ENCODE data around the gene HSPG2.

The HSPG2 gene

DNA sequence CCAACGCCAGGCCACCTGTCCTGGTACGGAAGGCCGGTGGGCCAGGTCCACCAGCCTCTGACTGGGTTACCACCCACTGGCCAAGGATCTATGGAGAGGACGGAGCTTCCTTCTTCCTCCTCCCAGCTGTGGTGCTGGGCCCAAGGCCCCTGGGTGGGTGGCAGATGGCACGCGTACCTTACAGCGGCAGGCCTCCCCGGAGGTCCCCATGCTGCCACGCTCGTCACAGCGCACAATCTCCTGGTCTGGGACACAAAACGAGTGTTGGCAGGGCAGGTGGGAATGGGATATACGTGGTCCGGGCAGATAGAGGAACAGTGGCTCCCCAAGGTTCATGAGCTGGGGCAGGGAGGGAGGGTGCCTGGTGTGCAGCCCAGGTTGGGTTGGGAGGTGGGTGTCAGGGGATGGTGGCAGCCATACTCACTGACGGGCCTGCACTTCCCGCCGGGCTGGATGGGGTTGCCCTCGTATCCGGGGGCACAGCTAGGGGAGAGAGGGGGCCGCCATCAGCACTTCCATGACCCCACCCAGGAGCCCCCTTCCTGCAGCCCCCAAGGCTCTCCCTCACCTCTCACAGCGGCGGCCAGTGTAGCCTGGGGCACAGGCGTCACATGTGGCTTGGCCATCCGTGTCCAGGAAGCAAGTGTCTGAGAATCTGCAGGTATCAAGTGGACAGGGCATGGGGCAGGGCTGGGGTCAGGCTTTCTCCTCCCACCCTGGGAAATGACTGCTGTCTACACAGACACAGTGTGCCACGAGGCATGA, 58.9 kb downstream of the HSPG2 start:
- DNase-seq, result no peak

DNA sequence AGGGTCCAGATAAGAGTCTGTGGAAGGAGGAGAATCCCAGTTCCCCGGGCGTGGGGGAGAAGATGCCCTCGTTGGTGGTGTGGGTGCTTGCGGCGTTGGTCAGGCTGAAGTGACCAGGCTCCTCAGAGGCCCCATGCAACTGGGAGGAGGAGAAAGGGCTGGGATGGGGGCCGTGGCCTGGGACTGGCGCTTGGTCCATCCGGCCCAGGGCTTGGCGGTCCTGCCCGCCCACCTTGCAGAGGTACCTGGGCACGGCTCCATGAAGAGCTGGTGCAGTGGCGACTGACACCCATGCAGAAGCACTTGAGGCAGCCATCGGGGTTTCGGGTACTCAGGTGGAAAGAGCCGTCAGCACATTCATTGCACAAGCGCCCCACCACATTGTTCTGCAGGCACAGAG, 60.8 kb downstream of the HSPG2 start:
- no peak for DNase-seq

DNA sequence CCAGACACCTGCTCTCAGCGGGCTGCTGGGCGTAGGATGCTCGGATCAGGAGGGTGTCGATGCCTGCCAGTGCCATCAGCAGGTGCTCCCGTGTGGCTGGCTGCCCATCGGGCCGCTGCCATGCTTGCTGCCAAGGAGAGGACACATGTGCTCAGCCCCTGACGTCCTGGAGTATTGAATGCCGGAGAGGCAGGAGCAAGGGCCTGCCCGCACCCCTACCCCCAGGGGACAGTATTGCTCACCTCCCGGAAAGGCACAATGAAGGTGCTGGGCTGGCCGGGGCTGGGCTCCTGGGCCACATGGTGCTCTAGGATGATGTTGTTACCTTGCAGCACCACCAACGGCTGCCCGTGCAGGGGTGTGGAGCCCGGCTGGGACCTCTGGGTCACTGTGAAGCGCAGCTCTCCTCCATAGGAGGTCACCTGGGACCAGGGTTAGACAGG, 61.5 kb downstream of the HSPG2 start:
- no peak for DNase-seq

DNA sequence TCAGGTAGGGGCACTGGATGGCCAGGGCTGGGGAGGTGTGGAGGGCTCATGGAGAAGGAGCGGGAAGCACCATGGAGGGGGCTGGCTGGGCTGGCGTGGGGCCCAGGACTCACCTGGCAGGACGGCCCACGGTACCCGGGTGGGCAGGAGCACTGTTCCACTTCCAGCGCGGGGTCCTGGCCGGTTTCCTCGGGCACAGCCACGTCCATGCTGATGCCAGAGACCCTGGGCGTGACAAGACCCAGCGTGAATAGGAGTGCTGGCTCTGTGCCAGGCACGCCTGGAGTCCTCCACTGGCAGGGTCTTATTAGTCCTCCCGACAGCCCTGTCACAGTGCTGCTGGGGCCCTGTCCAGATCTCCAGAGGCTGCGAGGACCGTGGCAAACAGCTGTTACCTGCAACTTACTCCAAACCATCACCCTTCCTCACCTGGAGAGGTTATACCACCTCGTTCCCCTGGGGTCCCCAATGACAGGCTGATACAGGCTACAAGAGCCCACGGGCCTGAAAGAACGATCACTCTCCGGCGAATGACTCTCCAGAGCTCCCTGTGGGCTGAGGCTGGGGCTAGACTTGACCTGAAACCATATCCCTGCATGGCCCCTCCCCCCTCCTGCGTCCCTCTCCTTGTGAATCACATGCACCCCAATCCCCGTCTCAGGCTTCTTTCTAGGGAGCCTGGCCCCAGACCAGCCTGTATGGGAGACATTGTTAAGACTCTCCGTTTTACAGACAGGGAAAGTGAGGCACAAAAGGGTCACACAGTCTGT, 62.1 kb downstream of the HSPG2 start:
- peak; percentile 26 for DNase-seq

DNA sequence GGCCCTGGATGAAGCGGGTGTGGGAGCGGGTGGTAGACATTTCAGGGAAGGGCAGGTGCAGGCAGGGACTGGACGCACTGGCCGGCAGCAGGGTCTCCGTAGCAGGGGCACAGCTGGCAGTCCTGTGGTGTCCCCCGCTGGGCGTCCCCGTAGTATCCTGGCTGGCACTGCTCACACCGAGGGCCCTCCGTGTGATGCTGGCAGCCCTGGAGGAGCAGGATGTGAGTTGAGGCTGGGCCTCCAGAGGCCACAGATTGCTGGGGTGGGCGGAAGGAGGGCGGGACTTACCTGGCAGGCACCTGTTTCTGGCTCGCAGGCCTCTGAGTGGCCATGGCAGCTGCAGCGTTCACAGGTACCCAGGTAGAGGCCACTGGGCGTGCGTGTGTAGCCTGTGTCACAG, 62.8 kb downstream of the HSPG2 start:
- no peak for DNase-seq

DNA sequence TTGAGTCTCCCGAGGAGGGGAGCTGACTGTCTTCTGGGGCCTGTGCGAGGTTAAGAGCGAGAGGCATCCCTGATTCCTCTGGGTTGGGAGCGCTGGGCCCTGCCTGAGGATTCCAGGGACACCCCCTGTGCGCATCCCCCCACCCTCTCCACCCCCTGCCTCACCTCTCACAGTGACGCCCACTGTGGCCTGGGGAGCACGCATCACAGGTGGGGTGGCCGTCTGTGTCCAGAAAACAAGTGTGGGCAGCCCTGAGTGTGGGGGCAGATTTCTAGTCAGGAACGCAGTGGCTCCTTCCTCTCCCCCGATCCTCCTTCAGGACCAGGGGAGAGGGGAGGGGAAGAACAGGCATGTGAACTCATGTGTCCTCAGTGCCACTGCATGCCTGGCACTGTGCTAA, 63.3 kb downstream of the HSPG2 start:
- DNase-seq, result no peak

DNA sequence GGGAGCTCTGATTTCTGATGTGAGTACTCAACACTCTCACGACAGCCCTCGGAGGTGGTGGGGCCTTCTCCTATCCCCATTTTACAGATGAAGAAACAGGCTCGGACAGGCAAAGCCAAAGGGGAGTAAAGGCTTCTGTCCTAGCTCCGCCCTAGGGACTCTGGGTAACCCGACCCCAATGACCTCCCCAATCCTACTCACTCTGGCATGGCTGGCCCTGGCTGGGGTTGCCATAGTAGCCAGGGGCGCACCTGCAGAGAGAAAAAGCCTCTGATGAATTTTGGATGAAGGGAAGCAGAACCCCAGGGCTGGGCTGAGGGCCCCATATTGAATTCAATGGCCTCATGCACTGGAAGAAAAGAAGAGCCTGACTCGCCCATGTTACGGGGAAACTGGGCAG, 63.9 kb downstream of the HSPG2 start:
- no peak for DNase-seq

DNA sequence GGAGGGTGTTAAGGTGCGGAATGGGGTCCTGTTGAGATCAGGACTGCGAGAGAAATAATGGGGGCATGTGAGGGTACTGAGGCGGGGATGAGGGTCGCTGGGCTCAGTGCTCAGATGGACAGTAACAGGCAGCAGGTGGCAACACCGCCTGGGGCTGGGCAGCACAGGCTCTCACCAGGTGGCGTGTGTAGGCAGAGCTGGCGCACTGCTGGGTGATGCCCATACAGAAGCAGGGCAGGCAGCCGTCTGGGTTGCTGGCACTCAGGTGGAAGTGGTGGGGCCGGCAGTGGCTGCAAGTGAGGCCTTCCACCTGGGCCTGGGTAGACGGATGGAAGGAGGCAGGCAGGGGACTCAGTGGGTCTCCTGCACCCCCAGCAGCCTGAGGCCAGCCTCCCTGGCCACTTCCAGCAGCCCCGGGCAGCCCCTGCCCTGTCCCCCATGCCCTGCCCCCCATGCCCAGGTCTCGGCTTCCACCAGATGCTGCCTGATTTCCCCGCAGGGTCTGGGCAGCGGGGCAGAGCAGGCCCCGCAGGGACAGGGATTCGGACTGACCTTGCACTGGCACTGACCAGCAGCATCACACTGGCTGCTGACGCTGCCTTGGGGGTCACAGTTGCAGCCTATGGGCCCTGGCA, 64.5 kb downstream of the HSPG2 start:
- no peak for DNase-seq

DNA sequence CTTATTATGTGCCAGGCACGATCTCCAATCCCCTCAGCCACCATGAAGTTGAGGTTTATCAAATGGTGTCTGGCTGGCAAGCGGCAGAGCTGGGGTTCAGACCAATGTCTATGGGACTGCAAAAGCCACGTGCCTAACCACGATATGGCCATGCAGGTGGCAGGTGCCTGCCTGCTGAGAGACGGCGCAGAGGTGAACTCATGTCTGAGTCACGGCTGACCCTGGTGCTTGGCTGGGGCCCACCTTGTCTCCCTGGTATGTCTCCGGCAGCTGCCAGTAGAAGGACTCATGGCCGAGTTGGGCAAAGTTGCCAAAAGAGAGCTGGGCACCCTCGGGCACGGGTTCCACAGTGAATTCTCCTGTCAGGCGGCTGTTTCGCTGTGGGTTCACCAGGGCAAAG, 65.2 kb downstream of the HSPG2 start:
- DNase-seq, result no peak

DNA sequence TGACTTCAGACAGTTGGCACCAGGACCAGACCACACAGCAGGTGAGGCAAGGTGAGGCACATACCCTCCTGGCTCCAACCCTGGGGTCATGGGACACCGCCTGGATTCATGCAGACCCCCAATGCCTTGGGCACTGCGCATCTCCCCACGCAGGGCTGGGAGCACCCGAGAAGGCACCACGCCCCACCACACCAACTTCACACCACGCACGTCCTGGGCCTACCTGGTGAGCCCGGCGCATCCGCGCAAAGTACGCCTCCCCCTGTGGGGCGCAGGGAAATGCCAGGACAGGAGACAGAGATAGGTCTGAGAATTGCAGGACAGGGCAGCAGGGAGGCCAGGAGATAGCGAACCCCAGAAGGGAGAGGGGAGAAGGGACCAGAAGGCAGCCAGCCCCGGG, 66.5 kb downstream of the HSPG2 start:
- no peak for DNase-seq

DNA sequence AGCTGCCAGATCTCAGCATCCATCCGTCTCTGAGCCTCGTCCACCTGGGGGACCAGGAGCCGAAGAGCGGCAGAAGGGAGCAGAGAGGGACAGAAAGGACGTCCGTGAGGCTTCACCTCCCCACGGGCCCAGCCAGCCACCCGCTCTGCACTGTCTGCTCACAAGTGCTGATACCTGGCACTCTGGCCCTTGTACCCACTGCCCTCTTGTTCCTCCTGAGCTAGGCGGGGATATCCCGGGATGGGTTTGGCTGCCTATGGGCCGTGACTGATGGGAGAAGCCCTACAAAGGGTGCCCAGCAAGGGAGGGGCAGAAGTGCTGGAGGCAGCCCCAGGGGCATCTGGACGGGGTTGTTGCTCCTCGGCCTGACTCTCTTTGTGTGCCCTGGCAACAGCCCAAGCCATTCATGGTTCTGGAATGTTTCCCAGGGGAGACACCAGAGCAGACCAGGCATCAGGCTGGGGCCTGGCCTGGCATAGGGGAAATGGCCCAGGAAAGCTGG, 67.4 kb downstream of the HSPG2 start:
- DNase-seq, result no peak

DNA sequence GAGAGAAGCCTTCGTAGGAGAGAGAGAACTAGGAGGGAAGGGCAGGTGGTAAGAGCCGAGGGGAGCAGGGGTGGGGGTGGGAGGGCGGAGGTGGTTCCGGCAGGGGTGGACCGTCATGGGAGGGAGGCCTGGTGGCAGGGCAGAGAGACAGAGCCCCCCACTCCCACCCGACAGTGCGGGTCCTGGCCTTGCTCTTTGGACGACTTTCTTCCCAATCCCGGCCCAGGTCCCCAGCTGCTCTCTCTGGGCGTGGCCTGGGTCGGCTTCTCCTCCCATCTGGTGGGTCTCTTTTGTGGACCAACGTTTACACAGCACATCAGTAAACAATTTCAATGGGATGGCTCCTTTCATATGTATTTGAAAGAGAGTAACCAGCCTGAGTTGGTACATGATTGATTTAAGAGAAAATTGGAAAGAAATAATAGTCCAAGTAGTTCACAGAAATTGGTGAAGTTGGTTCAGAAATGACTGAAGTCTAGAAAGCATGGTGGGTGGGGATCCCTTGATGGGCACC, 68.1 kb downstream of the HSPG2 start:
- DNase-seq, result no peak

DNA sequence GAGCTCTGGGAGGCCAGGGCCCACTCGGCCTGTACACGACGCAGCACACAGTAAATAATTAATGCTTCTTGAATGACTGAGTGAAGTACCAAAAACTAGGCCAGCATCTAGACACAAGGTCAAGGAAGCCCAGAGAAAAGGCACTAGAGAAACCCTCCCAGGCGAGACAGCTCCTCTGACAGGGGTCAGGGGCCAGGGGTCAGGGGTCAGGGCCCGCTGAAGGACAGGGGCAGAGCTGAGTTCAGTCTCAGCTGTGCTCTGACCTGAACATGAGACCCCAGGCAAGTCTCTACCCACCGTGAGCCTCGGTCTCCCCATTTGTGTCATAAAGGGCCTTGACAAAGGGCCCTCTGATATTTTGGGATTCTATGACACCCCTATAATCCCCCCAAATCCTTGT, 68.6 kb downstream of the HSPG2 start:
- no peak for DNase-seq

DNA sequence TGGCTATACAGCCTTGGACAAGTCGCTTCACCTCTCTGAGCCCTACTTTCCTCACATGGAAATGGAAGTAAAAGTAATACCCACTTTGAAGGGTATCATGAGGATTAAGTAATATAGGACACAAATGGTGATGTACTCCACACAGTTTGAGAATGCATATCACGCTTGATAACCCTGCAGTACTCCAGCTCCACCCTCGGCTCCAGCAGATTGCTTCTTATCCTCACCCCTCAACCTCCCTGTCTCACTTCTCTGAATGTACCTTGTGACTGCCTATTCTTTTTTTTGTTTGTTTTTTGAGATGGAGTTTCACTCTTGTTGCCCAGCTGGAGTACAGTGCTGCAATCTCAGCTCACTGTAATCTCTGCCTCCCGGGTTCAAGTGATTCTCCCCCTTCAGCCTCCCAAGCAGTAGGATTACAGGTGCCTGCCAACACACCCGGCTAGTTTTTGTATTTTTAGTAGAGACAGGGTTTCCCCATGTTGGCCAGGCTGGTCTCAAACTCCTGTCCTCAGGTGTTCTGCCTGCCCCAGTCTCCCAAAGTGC, 69.6 kb downstream of the HSPG2 start:
- no peak for DNase-seq

DNA sequence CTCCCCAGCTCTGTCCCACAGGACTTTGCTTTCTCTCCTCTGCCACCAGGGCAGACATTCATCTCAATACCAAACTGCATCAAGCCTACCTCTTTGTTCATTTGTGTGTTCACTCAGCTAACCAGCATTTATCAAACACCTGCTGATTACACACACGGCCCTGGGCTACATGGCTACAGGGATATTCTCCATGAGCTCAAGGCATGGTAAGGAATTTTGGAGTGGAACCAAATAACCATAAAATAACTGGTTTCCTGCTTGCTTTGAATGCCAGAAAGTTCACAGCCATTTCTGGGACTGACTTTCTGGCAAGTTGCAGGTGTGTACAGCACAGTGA, 70.4 kb downstream of the HSPG2 start:
- no peak for DNase-seq

DNA sequence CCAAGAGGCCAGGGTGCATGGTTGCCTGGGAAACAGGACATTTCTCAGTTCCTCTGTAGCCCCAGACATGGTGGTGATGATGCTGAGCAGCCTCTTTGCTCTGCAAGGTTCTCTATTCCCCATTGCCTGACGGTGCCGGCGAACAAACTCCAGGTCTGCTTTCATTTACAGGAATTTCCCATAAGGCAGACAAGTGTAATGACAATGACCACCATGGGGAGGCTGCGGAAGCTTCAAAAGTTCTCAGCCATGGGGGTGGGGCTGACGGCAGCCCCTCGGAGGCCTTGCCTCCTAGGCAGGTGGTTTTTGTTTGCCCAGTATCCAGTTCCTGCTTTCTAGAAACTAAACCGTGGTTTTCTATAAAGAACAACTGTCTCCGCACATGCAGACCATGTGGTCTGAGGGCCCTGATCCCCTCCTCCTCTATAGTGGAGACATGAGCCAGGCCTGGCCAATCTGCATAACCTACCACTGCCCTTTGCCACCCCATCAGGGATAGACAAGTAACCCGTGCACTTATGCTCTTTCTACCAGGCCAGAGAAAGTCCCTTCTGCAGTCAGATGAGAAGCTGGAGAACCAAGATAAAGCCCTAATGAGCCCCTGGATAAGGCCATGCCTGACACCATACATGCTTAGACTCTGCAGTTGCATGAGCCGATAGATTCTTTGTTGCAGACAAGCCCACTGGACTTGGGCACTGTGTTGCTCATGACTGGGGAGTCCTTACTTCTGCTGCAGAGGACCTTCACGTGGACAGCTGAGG, 71.0 kb downstream of the HSPG2 start:
- peak; percentile 31 for DNase-seq

DNA sequence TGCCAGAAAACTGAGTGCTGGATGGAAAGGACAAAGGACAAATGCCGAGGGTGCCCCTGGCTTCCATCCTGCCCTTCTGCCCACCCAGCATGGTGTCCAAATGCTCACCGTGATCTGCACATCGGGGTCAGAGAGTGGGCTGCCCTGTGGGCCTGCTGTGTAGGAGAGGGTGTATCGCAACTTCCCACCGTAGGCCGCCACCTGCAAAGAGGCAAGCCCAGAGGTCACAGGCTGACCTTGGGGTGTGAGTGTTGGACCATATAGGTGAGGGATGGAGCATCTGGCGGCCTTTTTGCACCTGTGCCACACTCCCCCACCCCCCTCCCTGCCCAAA, 71.5 kb downstream of the HSPG2 start:
- DNase-seq, result no peak

DNA sequence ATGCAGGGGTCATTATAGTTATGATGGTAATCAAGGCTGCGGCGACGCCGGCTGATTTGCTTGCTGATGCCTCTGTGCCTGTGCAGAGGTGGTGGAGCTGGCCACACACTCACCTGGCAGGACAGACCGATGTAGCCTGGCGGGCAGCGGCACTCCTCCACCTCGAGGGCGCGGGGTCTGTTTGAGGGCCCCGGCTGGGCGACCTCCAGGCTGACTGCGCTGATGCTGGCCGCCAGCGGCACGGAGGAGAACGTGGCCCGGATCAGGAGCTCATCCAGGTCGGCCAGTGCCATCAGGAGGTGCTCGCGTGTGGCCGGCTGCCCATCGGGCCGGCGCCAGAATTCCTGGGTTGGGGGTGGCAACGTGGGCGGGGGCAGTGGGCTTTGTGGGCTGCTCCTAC, 72.4 kb downstream of the HSPG2 start:
- no peak for DNase-seq

DNA sequence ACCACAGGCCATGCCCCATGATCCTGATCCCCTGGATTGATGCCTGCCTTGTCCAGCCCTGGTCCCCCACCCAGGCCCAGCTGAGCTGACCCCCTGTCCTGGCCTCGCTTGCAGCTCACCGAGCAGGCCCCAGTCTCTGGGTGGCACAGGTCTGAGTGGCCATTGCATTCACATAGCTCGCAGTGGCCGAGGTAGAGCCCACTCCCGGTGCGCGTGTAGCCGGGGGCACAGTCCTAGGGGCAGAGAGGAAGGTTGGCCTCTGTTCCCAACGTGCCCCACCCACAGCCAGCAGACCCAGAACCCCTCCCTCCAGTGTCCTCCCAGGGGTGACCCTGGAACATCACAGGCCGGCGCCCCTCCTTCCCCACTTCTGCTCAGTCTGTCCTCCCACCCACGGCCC, 73.1 kb downstream of the HSPG2 start:
- no peak for DNase-seq

DNA sequence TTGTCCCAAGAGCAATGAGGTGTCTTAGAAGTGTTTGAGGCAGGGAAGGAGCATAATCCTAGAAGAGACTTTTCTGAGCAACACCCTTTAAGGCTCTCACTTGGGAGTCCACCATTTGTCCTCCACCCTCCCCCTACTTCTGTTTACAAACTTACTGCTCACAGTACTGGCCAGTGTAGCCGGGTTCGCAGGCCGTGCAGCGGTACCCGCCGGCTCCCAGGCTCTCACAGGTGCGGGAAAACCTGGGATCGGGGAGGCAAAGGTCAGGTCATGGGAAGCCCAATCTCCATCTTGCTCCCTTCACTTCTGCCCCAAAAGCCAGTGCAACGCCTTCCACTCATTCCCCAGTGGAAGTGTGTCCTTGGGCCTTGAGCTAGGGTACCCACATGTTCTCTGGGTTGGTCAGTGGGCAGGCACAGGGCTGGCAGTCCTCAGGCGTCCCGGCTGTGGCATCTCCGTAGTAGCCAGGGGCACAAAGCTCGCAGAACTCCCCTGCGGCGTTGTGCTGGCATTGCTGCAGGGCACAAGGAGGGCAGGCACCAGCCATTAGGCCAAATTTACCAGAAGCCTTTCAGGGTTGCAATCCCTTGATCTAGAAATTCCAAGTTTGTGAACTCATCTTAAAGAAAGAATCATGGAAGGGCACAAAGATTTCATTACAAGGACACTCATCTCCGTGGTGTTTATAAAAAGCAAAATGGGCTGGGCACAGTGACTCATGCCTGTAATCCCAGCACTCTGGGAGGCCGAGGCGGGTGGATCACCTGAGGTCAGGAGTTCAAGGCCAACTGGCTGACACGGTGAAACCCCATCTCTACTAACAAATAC, 75.3 kb downstream of the HSPG2 start:
- DNase-seq, result no peak

DNA sequence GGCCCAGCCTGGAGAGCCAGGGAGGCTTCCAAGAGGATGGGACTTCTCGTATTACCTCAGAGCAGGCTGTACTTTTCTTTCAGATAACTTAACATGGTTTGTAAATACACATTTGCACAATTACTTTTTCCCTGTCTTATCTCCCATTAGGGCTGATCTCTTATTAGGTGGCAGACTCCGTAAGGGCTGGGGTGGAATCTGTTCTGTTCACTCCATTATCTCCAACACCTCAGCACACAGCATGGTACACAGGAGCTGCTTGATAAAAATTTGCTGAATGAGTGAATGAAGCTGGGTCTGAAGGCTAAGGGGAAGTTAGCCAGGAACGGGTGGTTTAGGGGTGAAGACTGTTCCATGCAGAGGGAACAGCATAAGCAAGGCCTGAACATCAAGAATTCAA, 76.1 kb downstream of the HSPG2 start:
- no peak for DNase-seq

DNA sequence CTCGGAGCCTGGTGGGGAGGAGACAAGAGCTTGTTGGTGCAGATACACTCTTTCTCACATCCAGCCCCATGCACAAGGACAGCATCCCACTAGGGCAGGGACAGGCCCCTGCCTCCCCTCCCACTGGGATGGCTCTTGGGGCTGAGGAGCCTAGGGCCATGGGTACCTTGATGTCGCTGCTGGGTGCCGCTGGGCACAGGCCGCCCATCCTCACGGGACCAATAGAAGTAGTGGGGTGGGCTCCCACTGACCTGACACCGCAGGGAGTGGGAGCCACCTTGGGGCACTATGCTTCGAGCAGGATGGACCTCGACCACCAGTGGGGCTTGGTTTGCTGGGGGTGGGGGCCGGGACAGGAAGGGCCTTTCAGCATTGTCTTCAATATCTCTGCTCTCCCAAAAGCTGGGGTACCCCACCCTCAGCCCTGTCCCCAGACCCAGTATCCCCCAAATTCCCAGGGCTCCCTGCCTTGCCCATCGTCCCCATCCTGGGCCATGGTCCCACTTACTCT, 77.4 kb downstream of the HSPG2 start:
- DNase-seq, result no peak
